Ovary (tissue), 3 donors: Measurements from ENCODE around the gene ZNF519.

Experiments
- POLR2A ChIP-seq: fragments of 450-650 bp; IDR thresholded peaks from one replicate; pipeline ENCODE4 v1.6.1; 2017; ENCODE audit warnings: antibody characterized with exemption, mild to moderate bottlenecking, moderate library complexity
- TF ChIP-seq, protein P1 (sequence below), 3 donors: fragments of 450-650 bp in 2 of 3; fragments of 200-600 bp in 1 of 3; IDR thresholded peaks; one replicate each; pipeline versions ENCODE4 v1.5.1 to v1.8.0; 2016 to 2022; ENCODE audit warnings: antibody characterized with exemption in 3 of 3, mild to moderate bottlenecking in 1 of 3
- donor health status: DM: no; HTN: no; CAD: no.

DNA sequence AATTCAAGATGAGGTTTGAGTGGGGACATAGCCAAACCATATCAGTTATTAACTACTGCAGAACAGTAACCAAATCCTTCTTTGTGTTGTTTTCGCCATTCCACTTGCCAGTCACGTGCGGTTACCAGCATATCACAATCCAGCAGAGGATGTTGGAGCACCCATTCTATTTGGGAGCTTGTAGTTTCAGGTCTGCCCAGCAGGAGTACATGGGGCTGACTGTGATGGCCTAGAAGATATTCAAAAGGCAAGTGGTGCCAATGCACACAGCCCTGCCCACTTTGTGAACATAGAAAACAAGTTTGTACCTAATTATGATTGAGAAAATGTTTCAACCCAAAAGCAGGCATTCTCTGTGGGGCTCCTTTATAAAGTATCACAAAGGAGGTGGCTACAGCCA, 57.0 kb downstream of the ZNF519 start:
- TF ChIP-seq, protein P1, sequence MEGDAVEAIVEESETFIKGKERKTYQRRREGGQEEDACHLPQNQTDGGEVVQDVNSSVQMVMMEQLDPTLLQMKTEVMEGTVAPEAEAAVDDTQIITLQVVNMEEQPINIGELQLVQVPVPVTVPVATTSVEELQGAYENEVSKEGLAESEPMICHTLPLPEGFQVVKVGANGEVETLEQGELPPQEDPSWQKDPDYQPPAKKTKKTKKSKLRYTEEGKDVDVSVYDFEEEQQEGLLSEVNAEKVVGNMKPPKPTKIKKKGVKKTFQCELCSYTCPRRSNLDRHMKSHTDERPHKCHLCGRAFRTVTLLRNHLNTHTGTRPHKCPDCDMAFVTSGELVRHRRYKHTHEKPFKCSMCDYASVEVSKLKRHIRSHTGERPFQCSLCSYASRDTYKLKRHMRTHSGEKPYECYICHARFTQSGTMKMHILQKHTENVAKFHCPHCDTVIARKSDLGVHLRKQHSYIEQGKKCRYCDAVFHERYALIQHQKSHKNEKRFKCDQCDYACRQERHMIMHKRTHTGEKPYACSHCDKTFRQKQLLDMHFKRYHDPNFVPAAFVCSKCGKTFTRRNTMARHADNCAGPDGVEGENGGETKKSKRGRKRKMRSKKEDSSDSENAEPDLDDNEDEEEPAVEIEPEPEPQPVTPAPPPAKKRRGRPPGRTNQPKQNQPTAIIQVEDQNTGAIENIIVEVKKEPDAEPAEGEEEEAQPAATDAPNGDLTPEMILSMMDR (IDR thresholded peaks at IDR 0.05): no peak
- TF ChIP-seq POLR2A: no peak
